ENCODE measurements around the gene RBMX.

Gene RBMX

GRCh38 chrX:136835761-136836160 lies 44.8 kb downstream of the RBMX start:
- no peak for DNase-seq (ENCODE audit: low read depth)

GRCh38 chrX:136829413-136829812 lies 51.1 kb downstream of the RBMX start:
- DNase-seq (ENCODE audit: low read depth), result no peak

- no peak for DNase-seq (ENCODE audit: low read depth)
Measured at GRCh38 chrX:136828830-136829229, 51.7 kb downstream of the RBMX start.

DNA sequence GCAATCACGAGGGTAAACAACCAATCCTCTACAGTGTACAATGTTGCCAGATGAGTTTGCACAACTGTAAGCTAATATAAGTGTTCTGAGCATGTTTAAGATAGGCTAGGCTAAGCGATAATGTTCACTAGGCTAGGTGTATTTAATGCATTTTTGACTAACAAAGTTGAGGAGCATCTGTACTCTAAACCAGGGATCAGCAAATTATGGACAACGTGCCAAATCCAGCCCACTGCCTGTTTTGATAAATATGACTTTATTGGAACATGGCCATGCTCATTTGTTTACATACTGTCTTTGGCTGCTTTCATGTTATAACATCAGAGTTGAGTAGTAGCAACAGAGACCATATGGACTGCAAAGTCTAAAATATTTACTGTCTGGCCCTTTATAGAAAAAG lies 53.5 kb downstream of the RBMX start:
- no peak for DNase-seq (ENCODE audit: low read depth)

- DNase-seq (ENCODE audit: low read depth), result no peak
Measured at GRCh38 chrX:136825771-136826170, 54.8 kb downstream of the RBMX start.

Measured in activated T-helper 1 cell treated with Interleukin-2 at 50 U/mL for 16 hours (primary cell).